Mesodermal cell (in vitro differentiated cells): ENCODE data around the gene CAMP.
A peak's percentile ranks its signal among the peaks of the same experiment; 100 is the strongest.
"Not testable (repeated sequence)": the region's sequence is repeated elsewhere in the genome, so short reads cannot be mapped to it uniquely, and the experiment has no call there.

Experiments used
- H3K27ac ChIP-seq: 2 replicates; pipeline ENCODE4 v1.7.0; 2013; ENCODE audit warnings: mild to moderate bottlenecking, low read depth, low read length, moderate library complexity; ENCODE audit not compliant: severe bottlenecking
- H3K36me3 ChIP-seq: 2 replicates; pipeline ENCODE4 v1.7.1; 2013; ENCODE audit warnings: mild to moderate bottlenecking, low read length, moderate library complexity; ENCODE audit not compliant: control insufficient read depth, insufficient read depth
- H3K4me1 ChIP-seq: one replicate; pipeline ENCODE4 v1.7.1; 2013; ENCODE audit warnings: mild to moderate bottlenecking, low read length; ENCODE audit not compliant: insufficient read depth, control insufficient read depth, poor library complexity, severe bottlenecking
- H3K4me3 ChIP-seq: 2 replicates; pipeline ENCODE4 v1.7.0; 2013; ENCODE audit warnings: low read length, control low read depth, mild to moderate bottlenecking; ENCODE audit not compliant: insufficient read depth, poor library complexity, severe bottlenecking; ENCODE audit errors: extremely low read depth
- H3K9me3 ChIP-seq: 2 replicates; pipeline ENCODE4 v1.7.1; 2013; ENCODE audit warnings: mild to moderate bottlenecking, low read length, moderate library complexity; ENCODE audit not compliant: control insufficient read depth
- WGBS, 2 experiments: methylation state at CpG; one replicate each; pipeline ENCODE4 v1.1.5; 2013; ENCODE audit warnings: missing lambda C conversion rate in 2 of 2; ENCODE audit not compliant: insufficient coverage in 2 of 2; 5-methylcytosine and 5-hydroxymethylcytosine counted together

CAMP gene

DNA sequence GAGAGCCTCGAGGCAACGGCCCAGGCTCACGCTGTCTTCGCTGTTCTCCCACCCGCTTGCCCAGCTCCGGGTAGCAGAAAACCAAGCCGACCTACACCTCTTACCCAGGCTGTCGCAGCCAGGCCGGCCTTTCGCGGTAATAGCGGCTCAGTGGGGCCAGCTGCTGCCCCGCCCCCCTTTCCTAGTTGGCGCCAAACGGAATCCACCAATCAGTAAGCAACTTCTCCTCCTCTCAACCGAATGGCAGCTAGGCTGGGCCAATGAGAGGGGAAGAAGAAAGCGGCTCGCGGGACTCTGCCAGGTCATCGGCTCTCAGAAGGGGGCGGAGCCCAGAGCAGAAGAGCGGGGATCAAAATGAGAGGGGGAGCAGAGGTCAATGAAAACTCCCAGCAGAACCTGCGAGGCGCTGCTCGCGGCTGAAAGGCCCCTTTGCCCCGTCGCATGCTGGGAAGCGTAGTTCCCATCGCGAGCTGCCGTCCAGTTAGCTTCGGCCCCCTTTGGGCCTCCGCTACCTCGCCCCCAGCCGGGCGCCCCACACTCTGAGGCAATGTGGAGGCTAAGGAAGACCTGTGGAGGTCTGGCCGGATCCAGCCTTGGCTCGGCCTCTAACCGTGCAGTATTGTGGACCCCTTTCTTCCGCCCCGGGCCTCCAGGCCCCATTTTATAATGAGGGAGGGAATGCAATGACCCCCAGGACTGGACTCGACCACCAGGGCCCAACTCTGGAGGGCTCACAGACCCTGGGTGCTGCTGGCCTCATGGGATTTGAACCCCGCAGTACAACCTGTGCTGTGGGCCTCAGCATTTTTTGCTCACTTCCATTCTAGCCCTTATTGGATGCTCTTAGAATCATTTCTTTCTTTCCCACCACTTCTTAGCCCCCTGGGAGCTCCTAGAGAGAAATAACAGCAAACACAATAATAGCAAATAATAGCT, 34.8 kb upstream of the CAMP start, which contains the start of gene CDC25A:
CDC25A (minus strand) TSS at position 152 of the 936 bp plus-strand sequence. CDS start 470 bp downstream, outside the sequence.
- H3K4me1 ChIP-seq = no peaks in the 10 kb centered on the region
- peak within 1 kb of the TSS; percentile 82 for H3K27ac ChIP-seq
- 2 to 14% methylated on average over 28 to 36 of the region's 44 CpGs for WGBS, 2 experiments
- peaks cover 31% of the 10 kb centered on the region for H3K36me3 ChIP-seq
- peak within 1 kb of the TSS; percentile 86 for H3K4me3 ChIP-seq
- no peaks in the 10 kb centered on the region for H3K9me3 ChIP-seq

DNA sequence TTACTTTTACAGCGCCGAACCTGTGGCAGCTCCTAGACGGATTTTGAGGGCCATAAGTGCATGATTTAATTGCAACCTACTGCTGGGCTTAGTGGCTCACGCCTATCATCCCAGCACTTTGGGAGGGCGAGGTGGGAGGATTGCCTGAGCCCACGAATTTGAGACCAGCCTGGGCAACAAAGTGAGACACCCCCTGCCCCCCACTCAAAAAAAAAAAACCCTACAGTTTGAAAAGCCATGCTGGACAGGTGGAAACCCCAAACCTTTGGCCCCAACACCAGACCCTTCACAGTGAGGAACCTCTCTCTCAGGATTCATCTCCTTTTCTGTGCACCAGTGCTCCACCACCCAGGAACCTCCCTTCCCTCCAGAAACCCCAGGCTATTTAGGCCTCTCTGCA, 34.0 kb upstream of the CAMP start:
- peaks cover 23% of the 10 kb centered on the region for H3K36me3 ChIP-seq
- H3K4me3 ChIP-seq = no peak overlapping the region
- no peak overlapping the region for H3K27ac ChIP-seq
- H3K4me1 ChIP-seq = no peaks in the 10 kb centered on the region
- H3K9me3 ChIP-seq = no peaks in the 10 kb centered on the region
- WGBS, 2 experiments = 92 to 100% methylated on average over 4 to 6 of the region's 6 CpGs

DNA sequence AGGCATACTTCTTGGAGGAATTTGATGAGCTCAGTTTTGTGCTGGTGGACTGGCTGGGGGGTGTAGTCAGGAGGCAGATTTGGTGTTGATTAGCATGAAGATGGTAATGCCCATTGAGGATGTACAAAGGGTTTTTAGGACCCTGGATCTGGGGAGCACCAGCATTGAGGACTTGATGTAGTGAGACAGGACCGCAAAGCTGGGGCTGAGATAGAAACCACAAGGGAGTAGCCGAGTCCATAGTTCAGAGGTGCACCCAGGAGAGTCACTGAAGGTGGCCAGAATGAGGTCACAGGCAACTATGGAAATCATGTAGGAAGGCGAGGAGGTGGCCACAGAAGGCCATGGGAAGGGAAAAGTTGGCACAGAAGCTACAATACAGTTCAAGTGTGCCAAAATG, 32.4 kb upstream of the CAMP start:
- H3K9me3 ChIP-seq = no peaks in the 10 kb centered on the region
- H3K4me3 ChIP-seq = no peak overlapping the region
- no peak overlapping the region for H3K27ac ChIP-seq
- H3K4me1 ChIP-seq = no peaks in the 10 kb centered on the region
- WGBS, 2 experiments = 87 to 89% methylated on average over 3 of the region's 3 CpGs
- H3K36me3 ChIP-seq = peaks cover 7% of the 10 kb centered on the region

DNA sequence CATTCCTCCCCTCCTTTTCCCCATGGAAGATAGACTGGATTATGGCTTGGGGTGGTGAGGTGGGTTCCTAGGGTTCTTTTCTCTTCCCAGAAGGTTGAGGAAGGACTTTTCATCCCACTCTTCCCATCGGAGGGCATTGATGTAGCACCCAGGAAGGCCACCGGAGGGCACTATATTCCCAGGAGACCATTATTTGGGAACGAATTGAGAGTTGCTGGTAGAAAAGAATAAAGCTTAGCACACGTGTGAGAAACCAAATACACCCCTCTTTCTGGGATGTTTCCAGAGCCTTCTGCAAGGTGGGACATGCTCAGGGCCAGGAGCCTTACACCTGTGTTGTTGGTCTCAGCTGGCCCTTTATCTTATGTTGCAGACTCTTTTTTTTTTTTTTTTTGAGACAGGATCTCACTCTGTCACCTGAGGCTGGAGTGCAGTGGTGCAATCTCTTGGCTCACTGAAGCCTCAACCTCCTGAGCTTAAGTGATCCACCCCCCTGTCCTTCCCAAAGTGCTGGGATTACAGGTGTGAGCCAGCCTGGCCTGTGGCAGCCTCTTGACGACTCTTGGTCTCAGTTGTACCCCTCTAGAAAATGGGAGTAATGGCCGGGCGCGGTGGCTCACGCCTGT, 28.7 kb upstream of the CAMP start:
- 66 to 95% methylated on average over 5 to 8 of the region's 9 CpGs for WGBS, 2 experiments
- Histone ChIP-seq H3K27ac (no peak overlapping the region), H3K9me3 (no peaks in the 10 kb centered on the region), H3K4me3 (no peak overlapping the region), H3K36me3 (no peaks in the 10 kb centered on the region), H3K4me1 (no peaks in the 10 kb centered on the region)

DNA sequence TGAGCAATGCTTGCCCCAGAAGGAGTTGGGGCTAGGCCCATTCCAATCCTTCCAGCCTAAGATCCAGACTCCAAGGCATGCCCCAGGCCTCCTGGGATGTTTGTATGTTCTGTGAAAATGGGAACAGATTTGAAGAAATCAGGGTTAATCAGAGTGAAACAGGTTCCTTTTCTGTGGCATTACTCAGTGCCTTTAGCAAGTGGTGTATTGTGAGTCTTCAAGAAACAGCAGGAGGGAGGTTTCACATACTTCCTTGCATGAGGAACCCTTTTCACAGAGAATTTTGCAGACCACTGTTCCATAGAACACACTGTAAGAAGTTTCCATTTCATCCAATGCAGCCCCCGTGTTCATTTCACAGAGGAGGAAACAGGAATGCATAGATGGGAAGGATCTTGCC, 26.7 kb upstream of the CAMP start:
- 100% methylated on average over 1 of the region's 1 CpG for WGBS, 2 experiments
- H3K27ac ChIP-seq = no peak overlapping the region
- no peaks in the 10 kb centered on the region for H3K36me3 ChIP-seq
- H3K9me3 ChIP-seq = no peaks in the 10 kb centered on the region
- H3K4me1 ChIP-seq = no peaks in the 10 kb centered on the region
- H3K4me3 ChIP-seq = no peak overlapping the region

DNA sequence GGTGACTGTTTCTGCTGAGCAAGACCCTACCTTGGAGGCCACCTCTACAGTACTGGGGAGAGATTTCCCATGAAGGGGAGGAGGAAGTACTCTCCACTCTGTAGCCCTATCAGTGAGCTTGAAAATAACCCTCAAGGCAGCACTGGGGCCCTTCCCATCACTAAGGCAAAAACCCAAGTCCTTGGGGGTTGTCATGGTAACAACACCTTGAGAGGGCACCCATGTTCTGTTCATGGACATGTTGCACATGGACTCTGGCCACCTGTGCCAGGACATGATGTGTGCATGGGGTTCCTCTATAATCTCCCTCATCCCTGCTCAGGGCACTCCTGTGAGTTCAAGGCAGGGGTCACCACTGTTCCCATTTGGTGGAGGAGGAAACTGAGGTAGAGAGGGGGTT, 24.2 kb upstream of the CAMP start:
- Histone ChIP-seq H3K9me3 (no peaks in the 10 kb centered on the region), H3K36me3 (no peaks in the 10 kb centered on the region), H3K27ac (no peak overlapping the region), H3K4me1 (no peaks in the 10 kb centered on the region), H3K4me3 (no peak overlapping the region)

DNA sequence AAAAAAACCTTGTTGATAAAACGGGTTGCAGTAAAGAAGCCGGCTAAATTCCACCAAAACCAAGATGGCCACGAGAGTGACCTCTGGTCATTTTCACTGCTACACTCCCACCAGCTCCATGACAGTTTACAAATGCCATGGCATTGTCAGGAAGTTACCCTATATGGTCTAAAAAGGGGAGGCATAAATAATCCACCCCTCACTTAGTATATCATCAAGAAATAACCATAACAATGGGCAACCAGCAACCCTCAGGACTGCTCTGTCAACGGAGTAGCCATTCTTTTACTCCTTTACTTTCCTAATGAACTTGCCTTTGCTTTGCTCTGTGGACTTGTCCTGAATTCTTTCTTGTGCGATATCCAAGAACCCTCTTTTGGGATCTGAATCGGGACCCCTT, 20.7 kb upstream of the CAMP start:
- Histone ChIP-seq H3K27ac (no peak overlapping the region), H3K9me3 (no peaks in the 10 kb centered on the region), H3K36me3 (no peaks in the 10 kb centered on the region), H3K4me3 (no peak overlapping the region), H3K4me1 (no peaks in the 10 kb centered on the region)
- WGBS, 2 experiments = 54 to 74% methylated on average over 3 to 6 of the region's 6 CpGs

DNA sequence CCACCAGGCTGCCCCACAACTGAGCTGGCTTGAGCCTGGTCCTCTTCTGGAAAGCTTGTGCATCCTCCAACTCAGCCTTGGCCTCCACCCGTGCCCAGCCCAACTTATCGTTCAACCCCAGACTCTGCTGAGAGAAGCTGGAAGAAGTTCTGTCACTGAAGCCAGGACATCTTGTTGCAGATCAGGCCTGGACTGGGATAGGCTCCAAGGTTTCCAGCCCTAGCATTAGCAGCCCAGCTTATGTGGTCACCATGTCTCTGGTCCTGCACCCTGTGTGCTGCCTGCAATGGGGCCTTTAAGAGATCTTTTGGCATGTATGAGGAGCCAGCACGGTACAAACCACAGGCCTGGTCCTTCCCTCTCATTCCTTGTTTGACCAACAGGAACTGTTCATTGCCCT, 15.2 kb upstream of the CAMP start:
- no peak overlapping the region for H3K27ac ChIP-seq
- no peaks in the 10 kb centered on the region for H3K9me3 ChIP-seq
- 93 to 100% methylated on average over 2 to 3 of the region's 3 CpGs for WGBS, 2 experiments
- H3K36me3 ChIP-seq = no peaks in the 10 kb centered on the region
- no peaks in the 10 kb centered on the region for H3K4me1 ChIP-seq
- no peak overlapping the region for H3K4me3 ChIP-seq

DNA sequence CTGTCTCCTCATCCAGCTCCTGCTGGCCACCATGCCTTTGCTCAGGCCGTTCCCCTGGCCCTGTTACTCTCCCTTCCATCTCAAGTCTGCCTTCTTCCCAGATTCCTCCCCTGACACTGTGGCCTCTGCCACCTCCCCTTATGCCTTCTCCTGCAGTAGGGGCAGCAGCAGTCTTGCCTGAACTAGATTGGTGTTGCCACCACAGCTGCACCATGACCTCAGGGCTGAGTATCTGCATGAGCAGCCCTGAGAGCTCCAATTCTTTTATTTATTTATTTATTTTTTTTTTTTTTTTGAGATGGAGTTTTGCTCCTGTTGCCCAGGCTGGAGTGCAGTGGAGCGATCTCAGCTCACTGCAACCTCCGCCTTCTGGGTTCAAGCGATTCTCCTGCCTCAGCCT, 13.8 kb upstream of the CAMP start:
- no peak overlapping the region for H3K4me3 ChIP-seq
- no peaks in the 10 kb centered on the region for H3K36me3 ChIP-seq
- WGBS, 2 experiments = 94 to 95% methylated on average over 4 of the region's 4 CpGs
- H3K9me3 ChIP-seq = no peaks in the 10 kb centered on the region
- no peak overlapping the region for H3K27ac ChIP-seq
- no peaks in the 10 kb centered on the region for H3K4me1 ChIP-seq

DNA sequence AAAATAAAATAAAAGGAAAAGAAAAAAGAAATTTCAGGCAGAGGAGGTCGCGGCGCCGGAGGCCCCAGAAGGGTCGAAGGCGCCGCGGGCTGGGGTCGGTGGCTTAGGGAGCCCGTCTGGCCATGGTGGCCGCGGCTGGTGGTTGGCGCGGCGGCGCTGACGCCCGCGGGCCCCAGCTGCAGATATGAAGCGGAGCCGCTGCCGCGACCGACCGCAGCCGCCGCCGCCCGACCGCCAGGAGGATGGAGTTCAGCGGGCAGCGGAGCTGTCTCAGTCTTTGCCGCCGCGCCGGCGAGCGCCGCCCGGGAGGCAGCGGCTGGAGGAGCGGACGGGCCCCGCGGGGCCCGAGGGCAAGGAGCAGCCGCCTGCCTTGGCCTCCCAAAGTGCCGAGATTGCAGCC, 12.8 kb upstream of the CAMP start:
- H3K9me3 ChIP-seq, H3K4me3 ChIP-seq, H3K4me1 ChIP-seq, H3K27ac ChIP-seq, H3K36me3 ChIP-seq: not testable (repeated sequence)
- 97 to 98% methylated on average over 7 to 13 of the region's 48 CpGs for whole genome bisulfite sequencing, 2 experiments

DNA sequence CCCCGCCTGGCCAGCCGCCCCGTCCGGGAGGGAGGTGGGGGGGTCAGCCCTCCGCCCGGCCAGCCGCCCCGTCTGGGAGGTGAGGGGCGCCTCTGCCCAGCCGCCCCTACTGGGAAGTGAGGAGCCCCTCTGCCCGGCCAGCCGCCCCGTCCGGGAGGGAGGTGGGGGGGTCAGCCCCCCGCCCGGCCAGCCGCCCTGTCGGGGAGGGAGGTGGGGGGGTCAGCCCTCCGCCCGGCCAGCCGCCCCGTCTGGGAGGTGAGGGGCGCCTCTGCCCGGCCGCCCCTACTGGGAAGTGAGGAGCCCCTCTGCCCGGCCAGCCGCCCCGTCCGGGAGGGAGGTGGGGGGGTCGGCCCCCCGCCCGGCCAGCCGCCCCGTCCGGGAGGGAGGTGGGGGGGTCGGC, 11.5 kb upstream of the CAMP start:
- H3K4me1 ChIP-seq, H3K27ac ChIP-seq, H3K36me3 ChIP-seq, H3K4me3 ChIP-seq, H3K9me3 ChIP-seq: not testable (repeated sequence)
- WGBS, 2 experiments = no CpG with 5 or more reads among the region's 36 CpGs
